ENCODE results near the gene PCSK6. TPM values are rescaled to one million over a fixed set of nuclear protein-coding genes. Genes with fewer than 3 reads are reported as not detected.

PCSK6 gene
- total and polyA plus RNA-seq, 2 donors from 2014 or later: 3.8 to 7.3 TPM

GRCh38 chr15:101329867-101330380 lies 159.6 kb downstream of the PCSK6 start:
- Histone ChIP-seq H3K27ac (ENCODE audit: low read depth in 2 of 2, low read length in 2 of 2) (no peak overlapping the region), H3K36me3 (ENCODE audit: control insufficient read depth in 2 of 3, insufficient read depth in 3 of 3, low read length in 3 of 3) (no peaks in the 10 kb centered on the region), H3K27me3 (ENCODE audit: control insufficient read depth, insufficient read depth, low read length) (no peaks in the 10 kb centered on the region), H3K9me3 (ENCODE audit: control insufficient read depth in 2 of 3, insufficient read depth in 1 of 3, low read length in 3 of 3) (no peaks in the 10 kb centered on the region), H3K4me3 (ENCODE audit: low read length in 3 of 3) (no peak overlapping the region), H3K9ac (ENCODE audit: low read length in 3 of 3) (no peak overlapping the region), H3K4me1 (ENCODE audit: control insufficient read depth in 2 of 3, insufficient read depth in 2 of 3, low read depth in 1 of 3, low read length in 3 of 3) (no peaks in the 10 kb centered on the region)
- FAIRE-seq (no peak), DNase-seq (peak in 1 of 5 donors; percentile 41)
- TF ChIP-seq, protein P1, sequence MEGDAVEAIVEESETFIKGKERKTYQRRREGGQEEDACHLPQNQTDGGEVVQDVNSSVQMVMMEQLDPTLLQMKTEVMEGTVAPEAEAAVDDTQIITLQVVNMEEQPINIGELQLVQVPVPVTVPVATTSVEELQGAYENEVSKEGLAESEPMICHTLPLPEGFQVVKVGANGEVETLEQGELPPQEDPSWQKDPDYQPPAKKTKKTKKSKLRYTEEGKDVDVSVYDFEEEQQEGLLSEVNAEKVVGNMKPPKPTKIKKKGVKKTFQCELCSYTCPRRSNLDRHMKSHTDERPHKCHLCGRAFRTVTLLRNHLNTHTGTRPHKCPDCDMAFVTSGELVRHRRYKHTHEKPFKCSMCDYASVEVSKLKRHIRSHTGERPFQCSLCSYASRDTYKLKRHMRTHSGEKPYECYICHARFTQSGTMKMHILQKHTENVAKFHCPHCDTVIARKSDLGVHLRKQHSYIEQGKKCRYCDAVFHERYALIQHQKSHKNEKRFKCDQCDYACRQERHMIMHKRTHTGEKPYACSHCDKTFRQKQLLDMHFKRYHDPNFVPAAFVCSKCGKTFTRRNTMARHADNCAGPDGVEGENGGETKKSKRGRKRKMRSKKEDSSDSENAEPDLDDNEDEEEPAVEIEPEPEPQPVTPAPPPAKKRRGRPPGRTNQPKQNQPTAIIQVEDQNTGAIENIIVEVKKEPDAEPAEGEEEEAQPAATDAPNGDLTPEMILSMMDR (IDR thresholded peaks at IDR 0.05; ENCODE audit: borderline replicate concordance, extremely low read depth, insufficient read depth): no peak
- intact Hi-C loops (cut with DNase I): no loop called here

GRCh38 chr15:101329309-101329863 lies 160.1 kb downstream of the PCSK6 start:
- no peak overlapping the region for H3K27ac ChIP-seq (ENCODE audit: low read depth in 2 of 2, low read length in 2 of 2)
- H3K4me1 ChIP-seq (ENCODE audit: control insufficient read depth in 2 of 3, insufficient read depth in 2 of 3, low read depth in 1 of 3, low read length in 3 of 3): no peaks in the 10 kb centered on the region
- no peak for FAIRE-seq
- H3K27me3 ChIP-seq (ENCODE audit: control insufficient read depth, insufficient read depth, low read length): no peaks in the 10 kb centered on the region
- TF ChIP-seq, protein P1 (IDR thresholded peaks at IDR 0.05; ENCODE audit: borderline replicate concordance, extremely low read depth, insufficient read depth): no peak
- no peaks in the 10 kb centered on the region for H3K9me3 ChIP-seq (ENCODE audit: control insufficient read depth in 2 of 3, insufficient read depth in 1 of 3, low read length in 3 of 3)
- intact Hi-C loops (cut with DNase I): no loop called here
- no peak overlapping the region for H3K9ac ChIP-seq (ENCODE audit: low read length in 3 of 3)
- no peak overlapping the region for H3K4me3 ChIP-seq (ENCODE audit: low read length in 3 of 3)
- no peaks in the 10 kb centered on the region for H3K36me3 ChIP-seq (ENCODE audit: control insufficient read depth in 2 of 3, insufficient read depth in 3 of 3, low read length in 3 of 3)
- DNase-seq: peak in 1 of 5 donors; percentile 34

DNA sequence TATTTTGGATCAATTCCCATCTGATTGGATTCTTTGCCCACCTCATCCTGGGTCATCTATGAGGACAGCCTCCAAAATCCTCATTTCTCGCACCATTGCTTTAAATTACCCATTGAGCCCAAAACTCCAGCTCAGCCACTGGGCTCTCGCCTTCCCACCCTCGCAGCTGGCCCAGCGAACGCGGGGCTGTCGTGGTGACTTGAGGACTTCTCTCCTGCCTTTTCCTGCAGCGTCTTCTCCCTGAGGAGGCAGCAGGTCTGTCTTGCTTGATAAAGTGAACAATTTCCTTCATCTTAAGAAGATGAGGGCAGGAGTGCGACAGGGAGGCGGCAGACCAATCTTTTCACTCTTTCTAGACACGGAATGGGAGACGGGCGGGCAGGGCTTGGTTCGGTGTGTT lies 161.5 kb downstream of the PCSK6 start:
- H3K27ac ChIP-seq (ENCODE audit: low read depth in 2 of 2, low read length in 2 of 2): no peak overlapping the region
- H3K9ac ChIP-seq (ENCODE audit: low read length in 3 of 3): no peak overlapping the region
- H3K9me3 ChIP-seq (ENCODE audit: control insufficient read depth in 2 of 3, insufficient read depth in 1 of 3, low read length in 3 of 3): no peaks in the 10 kb centered on the region
- FAIRE-seq (no peak), DNase-seq (peak in 1 of 5 donors; percentile 16)
- intact Hi-C loops (cut with DNase I): no loop called here
- TF ChIP-seq, protein P1 (IDR thresholded peaks at IDR 0.05; ENCODE audit: borderline replicate concordance, extremely low read depth, insufficient read depth): no peak
- H3K36me3 ChIP-seq (ENCODE audit: control insufficient read depth in 2 of 3, insufficient read depth in 3 of 3, low read length in 3 of 3): no peaks in the 10 kb centered on the region
- no peaks in the 10 kb centered on the region for H3K27me3 ChIP-seq (ENCODE audit: control insufficient read depth, insufficient read depth, low read length)
- no peaks in the 10 kb centered on the region for H3K4me1 ChIP-seq (ENCODE audit: control insufficient read depth in 2 of 3, insufficient read depth in 2 of 3, low read depth in 1 of 3, low read length in 3 of 3)
- no peak overlapping the region for H3K4me3 ChIP-seq (ENCODE audit: low read length in 3 of 3)
